Small intestine (tissue), 7 donors: Measurements from ENCODE around the gene HNRNPC. TPM values are rescaled to one million over a fixed set of nuclear protein-coding genes. Genes with fewer than 3 reads are reported as not detected.
"Not testable (repeated sequence)": the region's sequence is repeated elsewhere in the genome, so short reads cannot be mapped to it uniquely, and the experiment has no call there.

Experiments
- DNase-seq, 2 donors: peaks; one replicate each; pipeline versions ENCODE4 v3.0.0 to v3.0.0-alpha.2; 2013
- FAIRE-seq: peaks from 2 replicates; lab custom pipeline; 2012; peaks lifted over from hg19 to GRCh38; lab: Jason Lieb, UNC
- H3K27ac ChIP-seq, 3 donors: one replicate each; pipeline ENCODE4 v1.5.1; 2013; ENCODE audit warnings: low read length in 2 of 3, mild to moderate bottlenecking in 2 of 3, control low read depth in 1 of 3, inconsistent platforms in 1 of 3, low read depth in 1 of 3, moderate library complexity in 1 of 3
- H3K27me3 ChIP-seq, 3 donors: one replicate each; pipeline ENCODE4 v1.6.1; 2013; ENCODE audit warnings: low read length in 3 of 3, inconsistent platforms in 1 of 3; ENCODE audit not compliant: control insufficient read depth in 3 of 3, insufficient read depth in 3 of 3
- H3K36me3 ChIP-seq, 3 donors: one replicate each; pipeline ENCODE4 v1.6.1; 2013; ENCODE audit warnings: low read length in 3 of 3, inconsistent platforms in 1 of 3, low read depth in 1 of 3, mild to moderate bottlenecking in 1 of 3, moderate library complexity in 1 of 3; ENCODE audit not compliant: control insufficient read depth in 3 of 3, insufficient read depth in 2 of 3
- H3K4me1 ChIP-seq, 3 donors: one replicate each; pipeline ENCODE4 v1.6.1; 2013; ENCODE audit warnings: low read length in 2 of 3, inconsistent platforms in 1 of 3, low read depth in 1 of 3, mild to moderate bottlenecking in 1 of 3, moderate library complexity in 1 of 3; ENCODE audit not compliant: control insufficient read depth in 3 of 3, insufficient read depth in 2 of 3
- H3K4me3 ChIP-seq, 3 donors: one replicate each; pipeline ENCODE4 v1.5.1; 2013; ENCODE audit warnings: low read length in 3 of 3, control low read depth in 1 of 3, inconsistent platforms in 1 of 3, low read depth in 1 of 3, mild to moderate bottlenecking in 1 of 3, moderate library complexity in 1 of 3
- H3K9me3 ChIP-seq, 2 donors: one replicate each; pipeline ENCODE4 v1.6.1; 2013; ENCODE audit warnings: low read depth in 1 of 2, low read length in 1 of 2; ENCODE audit not compliant: control insufficient read depth in 2 of 2, insufficient read depth in 1 of 2
- WGBS, 3 donors: extraction: QIAGEN DNeasy Blood & Tissue Kit; methylation state at CpG; one replicate each; pipeline ENCODE4 v1.1.7; 2013; 5-methylcytosine and 5-hydroxymethylcytosine counted together
- polyA plus RNA-seq, 4 donors: library from polyadenylated mRNA; stranded (reverse) in 3 of 4; unstranded in 1 of 4; fragments of 200-250 nt in 3 of 4; fragments of 120-200 nt in 1 of 4; gene quantifications; one replicate each; pipeline versions ENCODE4 v1.2.1 to v1.2.3, GENCODE V29; 2013
- donor health status: healthy with polysubstance abuse.
- donor health status: control.
- donor health status: control.
- donor health status: Bipolar disorder and iron deficiency.
- donor health status: healthy.

HNRNPC gene
- polyA plus RNA-seq, 4 donors: 325 to 716 (median 510) TPM

GRCh38 chr14:21308132-21308478 lies 38.9 kb upstream of the HNRNPC start:
- peak in 1 of 2 donors; percentile 51 for DNase-seq
- Histone ChIP-seq H3K9me3 (no peaks in the 10 kb centered on the region), H3K4me3 (peak overlapping the region in 2 of 3 donors; percentile 35 to 43), H3K27ac (peak overlapping the region; percentile 44 to 77 (median 65)), H3K36me3 (no peaks in the 10 kb centered on the region), H3K27me3 (no peaks in the 10 kb centered on the region), H3K4me1 (peaks cover 0 to 8% (median 6%) of the 10 kb centered on the region in 3 donors)
- FAIRE-seq: no peak

- no peak for FAIRE-seq
- 81 to 82% (median 82%) methylated on average over 3 of the region's 3 CpGs for WGBS, 3 donors
- H3K4me1 ChIP-seq: peaks cover 0 to 8% (median 6%) of the 10 kb centered on the region in 3 donors
- no peaks in the 10 kb centered on the region for H3K27me3 ChIP-seq
- H3K9me3 ChIP-seq: no peaks in the 10 kb centered on the region
- DNase-seq: no peak
- peak overlapping the region in 2 of 3 donors; percentile 26 to 65 for H3K27ac ChIP-seq
- H3K4me3 ChIP-seq: no peak overlapping the region
- H3K36me3 ChIP-seq: no peaks in the 10 kb centered on the region
Measured at GRCh38 chr14:21307637-21308036, 38.4 kb upstream of the HNRNPC start.

GRCh38 chr14:21302836-21303140 lies 33.5 kb upstream of the HNRNPC start:
- not testable (repeated sequence) for H3K36me3 ChIP-seq, H3K27me3 ChIP-seq, H3K4me1 ChIP-seq, H3K9me3 ChIP-seq, H3K4me3 ChIP-seq, DNase-seq, H3K27ac ChIP-seq, FAIRE-seq
- WGBS, 3 donors: 80 to 91% (median 89%) methylated on average over 2 of the region's 2 CpGs

- no peak overlapping the region for H3K27ac ChIP-seq
- 44 to 65% (median 61%) methylated on average over 8 of the region's 8 CpGs for WGBS, 3 donors
- no peaks in the 10 kb centered on the region for H3K9me3 ChIP-seq
- H3K36me3 ChIP-seq: no peaks in the 10 kb centered on the region
- H3K4me3 ChIP-seq: no peak overlapping the region
- no peak for FAIRE-seq
- DNase-seq: peak in 1 of 2 donors; percentile 18
- H3K4me1 ChIP-seq: peaks cover 0 to 2% (median 0%) of the 10 kb centered on the region in 3 donors
- peaks cover 0 to 3% (median 0%) of the 10 kb centered on the region in 3 donors for H3K27me3 ChIP-seq
Measured at GRCh38 chr14:21302013-21302835, 33.0 kb upstream of the HNRNPC start.

GRCh38 chr14:21300892-21301291 lies 31.6 kb upstream of the HNRNPC start:
- Histone ChIP-seq H3K4me3 (peak overlapping the region in 1 of 3 donors; percentile 26), H3K36me3 (no peaks in the 10 kb centered on the region), H3K9me3 (no peaks in the 10 kb centered on the region), H3K27me3 (peaks cover 0 to 3% (median 0%) of the 10 kb centered on the region in 3 donors), H3K4me1 (peaks cover 0 to 2% (median 0%) of the 10 kb centered on the region in 3 donors), H3K27ac (no peak overlapping the region)
- WGBS, 3 donors: 2 to 4% (median 2%) methylated on average over 21 to 30 of the region's 30 CpGs
- DNase-seq: peak in 1 of 2 donors; percentile 39
- FAIRE-seq: no peak

GRCh38 chr14:21299562-21300130 lies 30.4 kb upstream of the HNRNPC start:
- H3K9me3 ChIP-seq: no peaks in the 10 kb centered on the region
- DNase-seq: no peak
- no peaks in the 10 kb centered on the region for H3K36me3 ChIP-seq
- no peak overlapping the region for H3K4me3 ChIP-seq
- FAIRE-seq: no peak
- peaks cover 0 to 3% (median 0%) of the 10 kb centered on the region in 3 donors for H3K27me3 ChIP-seq
- H3K4me1 ChIP-seq: peaks cover 0 to 2% (median 0%) of the 10 kb centered on the region in 3 donors
- 80 to 87% (median 83%) methylated on average over 10 of the region's 10 CpGs for WGBS, 3 donors
- no peak overlapping the region for H3K27ac ChIP-seq

- H3K4me1 ChIP-seq: peaks cover 0 to 2% (median 0%) of the 10 kb centered on the region in 3 donors
- H3K36me3 ChIP-seq: no peaks in the 10 kb centered on the region
- no peak overlapping the region for H3K27ac ChIP-seq
- DNase-seq (no peak), FAIRE-seq (no peak)
- H3K27me3 ChIP-seq: peaks cover 0 to 3% (median 0%) of the 10 kb centered on the region in 3 donors
- no peaks in the 10 kb centered on the region for H3K9me3 ChIP-seq
- WGBS, 3 donors: 72 to 84% (median 80%) methylated on average over 12 of the region's 12 CpGs
- no peak overlapping the region for H3K4me3 ChIP-seq
Measured at GRCh38 chr14:21298358-21298757, 29.1 kb upstream of the HNRNPC start.

- H3K9me3 ChIP-seq, H3K36me3 ChIP-seq, H3K27me3 ChIP-seq, H3K27ac ChIP-seq, FAIRE-seq, DNase-seq, H3K4me3 ChIP-seq, H3K4me1 ChIP-seq: not testable (repeated sequence)
- 83 to 88% (median 84%) methylated on average over 7 to 8 of the region's 8 CpGs for WGBS, 3 donors
Measured at GRCh38 chr14:21294026-21294425, 24.8 kb upstream of the HNRNPC start.
